Tibial nerve (tissue), 3 donors: ENCODE measurements around the gene PRKCE.

Experiments
- POLR2A ChIP-seq, 2 donors: fragments of 450-650 bp; IDR thresholded peaks; one replicate each; pipeline ENCODE4 v1.6.1; 2017; ENCODE audit warnings: antibody characterized with exemption in 2 of 2, mild to moderate bottlenecking in 2 of 2, moderate library complexity in 2 of 2
- TF ChIP-seq, protein P1 (sequence below), 5 experiments: fragments of 200-600 bp in 3 of 5; fragments of 450-650 bp in 2 of 5; sonication (generic) in 3 of 5; IDR thresholded peaks; one replicate each; pipeline ENCODE4 v1.5.1; 2016 to 2019; ENCODE audit warnings: antibody characterized with exemption in 5 of 5, mild to moderate bottlenecking in 3 of 5, moderate library complexity in 2 of 5

DNA sequence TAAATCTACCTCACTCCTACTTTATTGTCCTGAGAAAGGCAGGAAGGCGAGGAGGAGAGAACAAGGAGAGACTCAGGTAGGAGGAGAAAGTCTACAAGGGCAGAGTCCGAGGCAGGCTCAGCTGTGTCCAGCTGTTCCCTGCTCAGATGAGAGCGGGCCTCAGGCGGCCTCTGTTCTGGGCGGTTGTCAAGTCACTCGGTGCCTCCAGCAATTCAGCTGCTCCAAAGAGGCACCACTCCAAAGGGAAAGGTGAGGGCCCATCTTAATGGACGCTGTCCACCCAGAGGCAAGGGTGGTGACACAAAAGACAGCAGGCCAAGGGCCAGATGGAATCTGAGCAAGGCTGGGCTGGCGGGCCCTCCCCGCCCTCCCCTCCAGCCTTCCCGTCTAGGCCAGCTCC, 544.3 kb downstream of the PRKCE start:
- TF ChIP-seq POLR2A (IDR thresholded peaks at IDR 0.05): no peak
- TF ChIP-seq, protein P1, sequence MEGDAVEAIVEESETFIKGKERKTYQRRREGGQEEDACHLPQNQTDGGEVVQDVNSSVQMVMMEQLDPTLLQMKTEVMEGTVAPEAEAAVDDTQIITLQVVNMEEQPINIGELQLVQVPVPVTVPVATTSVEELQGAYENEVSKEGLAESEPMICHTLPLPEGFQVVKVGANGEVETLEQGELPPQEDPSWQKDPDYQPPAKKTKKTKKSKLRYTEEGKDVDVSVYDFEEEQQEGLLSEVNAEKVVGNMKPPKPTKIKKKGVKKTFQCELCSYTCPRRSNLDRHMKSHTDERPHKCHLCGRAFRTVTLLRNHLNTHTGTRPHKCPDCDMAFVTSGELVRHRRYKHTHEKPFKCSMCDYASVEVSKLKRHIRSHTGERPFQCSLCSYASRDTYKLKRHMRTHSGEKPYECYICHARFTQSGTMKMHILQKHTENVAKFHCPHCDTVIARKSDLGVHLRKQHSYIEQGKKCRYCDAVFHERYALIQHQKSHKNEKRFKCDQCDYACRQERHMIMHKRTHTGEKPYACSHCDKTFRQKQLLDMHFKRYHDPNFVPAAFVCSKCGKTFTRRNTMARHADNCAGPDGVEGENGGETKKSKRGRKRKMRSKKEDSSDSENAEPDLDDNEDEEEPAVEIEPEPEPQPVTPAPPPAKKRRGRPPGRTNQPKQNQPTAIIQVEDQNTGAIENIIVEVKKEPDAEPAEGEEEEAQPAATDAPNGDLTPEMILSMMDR (IDR thresholded peaks at IDR 0.05): no peak
